H1 (cell line): Measurements from ENCODE around the gene IRF9. TPM values are rescaled to one million over a fixed set of nuclear protein-coding genes. Genes with fewer than 3 reads are reported as not detected.

Experiments used
- CTCF ChIA-PET: fragments of 300-600 bp; sonication (Branson Sonifier 250); formaldehyde crosslinking; loops from one replicate; lab custom pipeline; 2021; ENCODE audit not compliant: partially characterized antibody; lab: Charles Lee
- POLR2A ChIA-PET: fragments of 300-600 bp; sonication (Branson Sonifier 250); formaldehyde crosslinking; loops from one replicate; lab custom pipeline; 2021; ENCODE audit warnings: inconsistent platforms; ENCODE audit not compliant: partially characterized antibody; lab: Charles Lee
- DNase-seq, 2 experiments: peaks; one replicate each; pipeline versions ENCODE4 v3.0.0 to v3.0.0-alpha.2; 2010 to 2022; ENCODE audit warnings: low spot score in 2 of 2, low read depth in 1 of 2, mixed read lengths in 1 of 2
- FAIRE-seq: peaks from 2 replicates; lab custom pipeline; 2011; peaks lifted over from hg19 to GRCh38; lab: Jason Lieb, UNC
- H2AFZ ChIP-seq: 2 replicates; pipeline ENCODE4 v1.8.1; 2012; ENCODE audit warnings: low read length, inconsistent platforms
- H2AK5ac ChIP-seq: 2 replicates; pipeline ENCODE4 v1.6.1; 2013; ENCODE audit warnings: low read depth, low read length
- H2BK120ac ChIP-seq: replicated peaks from 2 replicates; pipeline ENCODE3; 2013; ENCODE audit warnings: low read depth, low read length, inconsistent platforms
- H2BK12ac ChIP-seq: 2 replicates; pipeline ENCODE4 v1.6.1; 2013; ENCODE audit warnings: low read depth, low read length
- H2BK15ac ChIP-seq: 2 replicates; pipeline ENCODE4 v1.6.1; 2013; ENCODE audit warnings: low read length
- H2BK20ac ChIP-seq: 2 replicates; pipeline ENCODE4 v1.6.1; 2013; ENCODE audit warnings: low read length
- H2BK5ac ChIP-seq: 2 replicates; pipeline ENCODE4 v1.6.1; 2013; ENCODE audit warnings: low read depth, low read length
- H3K14ac ChIP-seq: 2 replicates; pipeline ENCODE4 v1.6.1; 2013; ENCODE audit warnings: inconsistent platforms; ENCODE audit not compliant: insufficient read length
- H3K18ac ChIP-seq: 2 replicates; pipeline ENCODE4 v1.6.1; 2013; ENCODE audit warnings: low read length; ENCODE audit errors: extremely low read depth
- H3K23ac ChIP-seq: 2 replicates; pipeline ENCODE4 v1.6.1; 2013; ENCODE audit warnings: inconsistent platforms; ENCODE audit not compliant: insufficient read length
- H3K23me2 ChIP-seq: 2 replicates; pipeline ENCODE4 v1.6.1; 2013; ENCODE audit warnings: low read depth, low read length
- H3K27ac ChIP-seq: 2 replicates; pipeline ENCODE4 v1.6.1; 2011; ENCODE audit warnings: low read depth, low read length, inconsistent platforms
- H3K27me3 ChIP-seq, 4 experiments: replicated peaks in 1 of 4; 1 replicate in 1 of 4; 2 replicates in 3 of 4; pipeline versions ENCODE4 v1.6.1 to v1.8.1; 2011 to 2013; ENCODE audit warnings: low read length in 3 of 4, mild to moderate bottlenecking in 3 of 4, inconsistent platforms in 2 of 4, mixed read lengths in 2 of 4, moderate library complexity in 1 of 4; ENCODE audit not compliant: control insufficient read depth in 3 of 4, insufficient read depth in 3 of 4; ENCODE audit errors: extremely low read depth in 1 of 4
- H3K36me3 ChIP-seq, 4 experiments: 2 replicates each; pipeline versions ENCODE4 v1.6.1 to v1.8.1; 2011 to 2013; ENCODE audit warnings: mild to moderate bottlenecking in 4 of 4, low read length in 3 of 4, moderate library complexity in 2 of 4, control low read depth in 1 of 4, inconsistent platforms in 1 of 4; ENCODE audit not compliant: insufficient read depth in 4 of 4, control insufficient read depth in 2 of 4
- H3K4ac ChIP-seq: replicated peaks from 2 replicates; pipeline ENCODE3; 2013; ENCODE audit warnings: low read length, low read depth, mixed read lengths, inconsistent platforms; ENCODE audit not compliant: insufficient read length
- H3K4me1 ChIP-seq, 4 experiments: replicated peaks in 1 of 4; 1 replicate in 1 of 4; 2 replicates in 3 of 4; pipeline versions ENCODE4 v1.6.1 to v1.8.1; 2011 to 2013; ENCODE audit warnings: low read length in 3 of 4, inconsistent platforms in 2 of 4, mixed read lengths in 1 of 4; ENCODE audit not compliant: insufficient read depth in 4 of 4, control insufficient read depth in 3 of 4
- H3K4me2 ChIP-seq, 2 experiments: 2 replicates each; pipeline versions ENCODE4 v1.6.1 to v1.8.1; 2011 to 2013; ENCODE audit warnings: low read depth in 2 of 2, low read length in 2 of 2, control low read depth in 1 of 2, inconsistent platforms in 1 of 2, mild to moderate bottlenecking in 1 of 2; ENCODE audit not compliant: insufficient read depth in 1 of 2
- H3K4me3 ChIP-seq, 4 experiments: fragments of 200-600, 300-600 bp in 1 of 4; sonication (generic), shearing (Covaris generic), sonication (Bioruptor Twin) in 1 of 4; 2 replicates each; pipeline versions ENCODE4 v1.5.1 to v1.8.1; 2011 to 2016; ENCODE audit warnings: low read length in 4 of 4, low read depth in 3 of 4, control low read depth in 2 of 4, inconsistent platforms in 2 of 4, mild to moderate bottlenecking in 2 of 4, mixed read lengths in 1 of 4, moderate library complexity in 1 of 4; ENCODE audit not compliant: insufficient read depth in 2 of 4; ENCODE audit errors: extremely low read depth in 1 of 4
- H3K56ac ChIP-seq: replicated peaks from 2 replicates; pipeline ENCODE3; 2013; ENCODE audit warnings: low read depth, mild to moderate bottlenecking, mixed read lengths, low read length, inconsistent platforms; ENCODE audit not compliant: insufficient read length
- H3K79me1 ChIP-seq: 2 replicates; pipeline ENCODE4 v1.6.1; 2013; ENCODE audit warnings: low read depth, low read length, control low read depth
- H3K79me2 ChIP-seq, 2 experiments: 2 replicates each; pipeline versions ENCODE4 v1.6.1 to v1.8.1; 2012 to 2013; ENCODE audit warnings: low read length in 2 of 2, mild to moderate bottlenecking in 2 of 2, inconsistent platforms in 1 of 2; ENCODE audit not compliant: insufficient read depth in 2 of 2, control insufficient read depth in 1 of 2
- H3K9ac ChIP-seq, 4 experiments: replicated peaks in 1 of 4; 1 replicate in 1 of 4; 2 replicates in 3 of 4; pipeline versions ENCODE4 v1.6.1 to v1.8.1; 2011 to 2013; ENCODE audit warnings: low read depth in 3 of 4, low read length in 3 of 4, control low read depth in 2 of 4, mild to moderate bottlenecking in 2 of 4, moderate library complexity in 2 of 4, inconsistent platforms in 1 of 4; ENCODE audit errors: extremely low read depth in 1 of 4
- H3K9me3 ChIP-seq, 2 experiments: 2 replicates each; pipeline versions ENCODE4 v1.6.1 to v1.8.1; 2012 to 2013; ENCODE audit warnings: mild to moderate bottlenecking in 2 of 2, moderate library complexity in 2 of 2, control low read depth in 1 of 2, inconsistent platforms in 1 of 2, low read depth in 1 of 2, low read length in 1 of 2, mixed read lengths in 1 of 2; ENCODE audit not compliant: insufficient read depth in 2 of 2
- H4K20me1 ChIP-seq, 2 experiments: replicated peaks in 1 of 2; 2 replicates each; pipeline versions ENCODE3 to v1.8.1; 2011 to 2013; ENCODE audit warnings: inconsistent platforms in 2 of 2, low read length in 2 of 2, mild to moderate bottlenecking in 1 of 2; ENCODE audit not compliant: insufficient read depth in 2 of 2, control insufficient read depth in 1 of 2
- H4K5ac ChIP-seq: 2 replicates; pipeline ENCODE4 v1.6.1; 2013; ENCODE audit warnings: low read length, low read depth, mixed read lengths, inconsistent platforms; ENCODE audit not compliant: insufficient read length
- H4K8ac ChIP-seq: 2 replicates; pipeline ENCODE4 v1.8.0; 2013; ENCODE audit warnings: mild to moderate bottlenecking, moderate library complexity, low read length, inconsistent platforms; ENCODE audit not compliant: insufficient read depth; ENCODE audit errors: extremely low read depth
- H4K91ac ChIP-seq: replicated peaks from 2 replicates; pipeline ENCODE3; 2013; ENCODE audit warnings: low read length, mixed read lengths, inconsistent platforms; ENCODE audit not compliant: insufficient read length
- CREB1 ChIP-seq: IDR thresholded peaks from 2 replicates; pipeline ENCODE4 v1.6.1; 2012; ENCODE audit warnings: inconsistent platforms
- EGR1 ChIP-seq: IDR thresholded peaks from 2 replicates; pipeline ENCODE4 v1.6.1; 2011; ENCODE audit warnings: low read depth, low read length, borderline replicate concordance
- GABPA ChIP-seq: IDR thresholded peaks from 2 replicates; pipeline ENCODE4 v1.6.1; 2011; ENCODE audit warnings: mild to moderate bottlenecking, low read length, moderate library complexity, borderline replicate concordance; ENCODE audit not compliant: insufficient read depth
- JUND ChIP-seq: IDR thresholded peaks from 2 replicates; pipeline ENCODE4 v1.6.1; 2011; ENCODE audit warnings: mild to moderate bottlenecking, improper control_type of control experiment, low read length
- MAFK ChIP-seq: IDR thresholded peaks from 2 replicates; pipeline ENCODE4 v1.6.1; 2012; ENCODE audit warnings: low read depth, mild to moderate bottlenecking, improper control_type of control experiment, low read length
- MAX ChIP-seq: IDR thresholded peaks from 2 replicates; pipeline ENCODE4 v1.6.1; 2012; ENCODE audit warnings: inconsistent platforms
- PHF8 ChIP-seq: fragments of 200-600 bp; sonication (generic); conservative IDR thresholded peaks from 2 replicates; pipeline ENCODE4 v1.7.1; 2012; ENCODE audit warnings: low read depth, mild to moderate bottlenecking, inconsistent platforms, low read length, moderate library complexity
- RBBP5 ChIP-seq: IDR thresholded peaks from 2 replicates; pipeline ENCODE4 v1.7.1; 2012; ENCODE audit warnings: low read depth, mild to moderate bottlenecking, inconsistent platforms, low read length, moderate library complexity, borderline replicate concordance
- SAP30 ChIP-seq: fragments of 300-600 bp; sonication (generic); IDR thresholded peaks from 2 replicates; pipeline ENCODE4 v1.7.1; 2012; ENCODE audit warnings: low read length, moderate library complexity, mild to moderate bottlenecking, inconsistent platforms; ENCODE audit not compliant: insufficient read depth, insufficient replicate concordance
- SP1 ChIP-seq: IDR thresholded peaks from 2 replicates; pipeline ENCODE4 v1.6.1; 2011; ENCODE audit warnings: low read depth, low read length
- SP4 ChIP-seq: IDR thresholded peaks from 2 replicates; pipeline ENCODE4 v1.6.1; 2012; ENCODE audit warnings: low read length, inconsistent platforms
- TAF1 ChIP-seq: IDR thresholded peaks from 2 replicates; pipeline ENCODE4 v1.6.1; 2011; ENCODE audit warnings: mild to moderate bottlenecking, low read depth, low read length
- WGBS, 2 experiments: shearing (Covaris generic) in 1 of 2; methylation state at CpG; one replicate each; pipeline versions ENCODE4 v1.1.6 to v1.1.7; 2013 to 2015; ENCODE audit warnings: low lambda C conversion rate in 2 of 2, mixed read lengths in 2 of 2, inconsistent platforms in 1 of 2, low coverage in 1 of 2, missing lambda C conversion rate in 1 of 2; ENCODE audit not compliant: insufficient replicate concordance in 2 of 2, insufficient coverage in 1 of 2, insufficient read length in 1 of 2; ENCODE audit errors: extremely low coverage in 1 of 2, missing lambda C conversion rate in 1 of 2; 5-methylcytosine and 5-hydroxymethylcytosine counted together
- polyA plus RNA-seq, 7 experiments: library from polyadenylated mRNA; depleted of rRNA in 3 of 7; stranded (reverse) in 5 of 7; unstranded in 2 of 7; fragments of >200 nt in 5 of 7; fragments of 200-250 nt in 2 of 7; gene quantifications; 1 replicate in 5 of 7; 2 replicates in 1 of 7; 4 replicates in 1 of 7; pipeline versions ENCODE4 v1.2.1 to v1.2.3, GENCODE V29; 2011 to 2013; ENCODE audit warnings: missing spikeins in 2 of 7, mixed read lengths in 2 of 7
- total RNA-seq: library from RNA; stranded (reverse); fragmentation: NEBNext Ultra II Directional; extraction: Animal tissue kit (Norgen Biotek cat#: 25700); gene quantifications from 2 replicates; pipeline ENCODE4 v1.2.1, GENCODE V29; 2021
- TF ChIP-seq, protein P1 (sequence below): IDR thresholded peaks from 2 replicates; pipeline ENCODE4 v1.6.1; 2011; ENCODE audit warnings: low read length, improper control_type of control experiment

Gene IRF9
- total and polyA plus RNA-seq, 2 of the 8 experiments (the other 6 are each of a cell fraction or from before 2014, with no cell fraction given) = 11.4 to 13.2 TPM

DNA sequence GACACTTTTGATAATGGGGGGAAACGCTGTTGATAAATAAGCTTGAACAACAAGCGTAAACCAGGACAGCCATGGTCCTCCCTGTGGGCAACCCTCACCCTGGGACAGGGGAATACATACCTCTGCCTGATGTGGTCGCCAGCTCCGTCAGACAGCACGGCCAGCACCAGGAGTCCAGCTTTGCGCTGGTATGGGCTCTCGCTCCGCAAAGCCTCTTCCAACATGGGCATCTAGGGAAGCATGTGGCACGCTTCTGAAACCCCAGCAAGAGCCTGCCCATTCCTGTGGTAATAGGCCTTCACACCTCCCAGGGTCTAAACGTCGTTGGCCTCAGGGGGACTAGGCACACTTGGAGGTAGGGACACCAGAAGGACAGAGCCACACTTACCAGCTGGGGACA lies 24.7 kb downstream of the IRF9 start:
- Histone ChIP-seq H3K4me1 (peaks cover 0 to 7% (median 4%) of the 10 kb centered on the region in 4 experiments; a peak in 6 of 7 replicates), H3K79me2 (peaks cover 0 to 13% of the 10 kb centered on the region in 2 experiments; a peak in 2 of 4 replicates), H3K9ac (no peak overlapping the region), H4K20me1 (peaks cover 0 to 20% of the 10 kb centered on the region in 2 experiments), H3K9me3 (no peaks in the 10 kb centered on the region), H3K4me2 (no peak overlapping the region), H3K23ac (no peak overlapping the region), H3K27me3 (no peaks in the 10 kb centered on the region), H4K91ac (no peak overlapping the region), H2BK20ac (no peak overlapping the region), H2BK15ac (no peak overlapping the region), H4K8ac (no peak overlapping the region), H3K79me1 (peaks cover 14% of the 10 kb centered on the region), H2BK5ac (no peak overlapping the region), H2BK120ac (no peak overlapping the region), H3K4ac (no peak overlapping the region), H3K14ac (no peak overlapping the region), H2AK5ac (no peak overlapping the region), H2BK12ac (0 out of 2 replicates have a peak overlapping the region, but pooled peaks have one; percentile 9), H3K4me3 (no peak overlapping the region), H3K36me3 (peaks cover 17 to 61% (median 49%) of the 10 kb centered on the region in 4 experiments; a peak in 7 of 8 replicates), H3K23me2 (peaks cover 5% of the 10 kb centered on the region), H3K56ac (no peak overlapping the region), H2AFZ (no peak overlapping the region), H4K5ac (no peak overlapping the region), H3K18ac (no peak overlapping the region), H3K27ac (no peak overlapping the region)
- POLR2A ChIA-PET = interaction anchor here (0.8 to 9.3 kb wide), 10 partner anchors 9 to 86 kb away, joined by 3 to 158 read pairs (median 4); partner anchors contain the start of genes CHMP4A, PSME2, REC8 and RNF31
- no peak for DNase-seq
- CTCF ChIA-PET = interaction anchor here (1.1 to 4.1 kb wide), 3 partner anchors 12 to 38 kb away, joined by 3 to 16 read pairs (median 5); partner anchors contain the start of genes IRF9 and RNF31
- 95% methylated on average over 11 of the region's 11 CpGs; no CpG with 5 or more reads in 1 of the 2 experiments for WGBS, 2 experiments
- FAIRE-seq = no peak
- no peak for TF ChIP-seq MAFK
- TF ChIP-seq JUND = no peak
- TF ChIP-seq SAP30 = no peak
- TF ChIP-seq, protein P1, sequence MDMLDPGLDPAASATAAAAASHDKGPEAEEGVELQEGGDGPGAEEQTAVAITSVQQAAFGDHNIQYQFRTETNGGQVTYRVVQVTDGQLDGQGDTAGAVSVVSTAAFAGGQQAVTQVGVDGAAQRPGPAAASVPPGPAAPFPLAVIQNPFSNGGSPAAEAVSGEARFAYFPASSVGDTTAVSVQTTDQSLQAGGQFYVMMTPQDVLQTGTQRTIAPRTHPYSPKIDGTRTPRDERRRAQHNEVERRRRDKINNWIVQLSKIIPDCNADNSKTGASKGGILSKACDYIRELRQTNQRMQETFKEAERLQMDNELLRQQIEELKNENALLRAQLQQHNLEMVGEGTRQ = no peak
- TF ChIP-seq TAF1 = no peak
- TF ChIP-seq SP1 = no peak
- no peak for TF ChIP-seq SP4
- TF ChIP-seq EGR1 = no peak
- no peak for TF ChIP-seq CREB1
- no peak for TF ChIP-seq PHF8
- no peak for TF ChIP-seq MAX
- TF ChIP-seq GABPA = no peak
- no peak for TF ChIP-seq RBBP5
